CD4-positive, alpha-beta T cell treated with Interleukin-2 at 100 ng/mL for 4 hours (primary cell): ENCODE measurements around the gene HOXB3.
A peak's percentile ranks its signal among the peaks of the same experiment; 100 is the strongest.

Experiments used
- DNase-seq: peaks from one replicate; pipeline ENCODE4 v3.0.0-alpha.2; 2020; ENCODE audit warnings: low spot score

Gene HOXB3

GRCh38 chr17:48625495-48626244 is 35.6 kb upstream of the HOXB3 start:
- no peak for DNase-seq

- no peak for DNase-seq
Measured at GRCh38 chr17:48624544-48625494, 34.8 kb upstream of the HOXB3 start.

GRCh38 chr17:48624118-48624517 is 34.1 kb upstream of the HOXB3 start:
- no peak for DNase-seq

- no peak for DNase-seq
Measured at GRCh38 chr17:48623583-48623982, 33.5 kb upstream of the HOXB3 start.

- DNase-seq, result no peak
Measured at GRCh38 chr17:48622857-48623256, 32.8 kb upstream of the HOXB3 start.

- no peak for DNase-seq
Measured at GRCh38 chr17:48621410-48622392, 31.7 kb upstream of the HOXB3 start.

GRCh38 chr17:48620461-48621139 is 30.6 kb upstream of the HOXB3 start:
- no peak for DNase-seq

GRCh38 chr17:48619826-48620449 is 29.9 kb upstream of the HOXB3 start:
- DNase-seq, result no peak

- peak; percentile 85 for DNase-seq
Measured at GRCh38 chr17:48618256-48618896, 28.3 kb upstream of the HOXB3 start.

GRCh38 chr17:48617471-48618255 is 27.6 kb upstream of the HOXB3 start:
- DNase-seq, result no peak

GRCh38 chr17:48616717-48617470 is 26.9 kb upstream of the HOXB3 start:
- no peak for DNase-seq

- DNase-seq, result no peak
Measured at GRCh38 chr17:48615963-48616716, 26.1 kb upstream of the HOXB3 start.

GRCh38 chr17:48615047-48615962 is 25.3 kb upstream of the HOXB3 start, which contains the start of gene HOXB8:
Gene HOXB8, minus strand, starts transcription at chr17:48615292. Its CDS starts 588 bp downstream, at chr17:48614704.
- DNase-seq, result no peak

GRCh38 chr17:48613862-48614694 is 24.0 kb upstream of the HOXB3 start:
- DNase-seq, result peak; percentile 20

- DNase-seq, result peak; percentile 42
Measured at GRCh38 chr17:48612854-48613691, 23.0 kb upstream of the HOXB3 start.
